Chondrocyte (in vitro differentiated cells): ENCODE data around the gene PCBD1. TPM values are rescaled to one million over a fixed set of nuclear protein-coding genes. Genes with fewer than 3 reads are reported as not detected.
A peak's percentile ranks its signal among the peaks of the same experiment; 100 is the strongest.
"Not testable (repeated sequence)": the region's sequence is repeated elsewhere in the genome, so short reads cannot be mapped to it uniquely, and the experiment has no call there.

Experiments used
- DNase-seq: peaks from one replicate; pipeline ENCODE4 v3.0.0; 2021; ENCODE audit warnings: mixed read lengths, low spot score
- H3K27ac Mint-ChIP-seq: one replicate; pipeline ENCODE4 v1.8.0; 2021; ENCODE audit warnings: mild to moderate bottlenecking, moderate library complexity, mixed read lengths; ENCODE audit not compliant: unreplicated experiment
- H3K27me3 Mint-ChIP-seq: 2 replicates; pipeline ENCODE4 v1.8.0; 2021; ENCODE audit warnings: low read depth, mixed read lengths
- H3K36me3 Mint-ChIP-seq: 2 replicates; pipeline ENCODE4 v1.8.0; 2021; ENCODE audit warnings: low read depth, mixed read lengths
- H3K4me1 Mint-ChIP-seq: 2 replicates; pipeline ENCODE4 v1.8.0; 2021; ENCODE audit warnings: low read depth, mild to moderate bottlenecking, mixed read lengths
- H3K4me3 Mint-ChIP-seq: one replicate; pipeline ENCODE4 v1.8.0; 2021; ENCODE audit warnings: mild to moderate bottlenecking, moderate library complexity, mixed read lengths; ENCODE audit not compliant: unreplicated experiment
- H3K9me3 Mint-ChIP-seq: 2 replicates; pipeline ENCODE4 v1.8.0; 2021; ENCODE audit warnings: low read depth, mixed read lengths
- total RNA-seq: library from RNA; stranded (reverse); gene quantifications from 3 replicates; pipeline ENCODE4 v1.2.1, GENCODE V29; 2021
- TF ChIP-seq, protein P1 (sequence below): fragments of 200-600 bp; sonication (generic); IDR thresholded peaks from 2 replicates; pipeline ENCODE4 v1.5.0; 2021; ENCODE audit warnings: antibody characterized with exemption, mild to moderate bottlenecking, moderate library complexity

The PCBD1 gene
- total RNA-seq, 1 donor from 2014 or later, result 49.3 TPM

DNA sequence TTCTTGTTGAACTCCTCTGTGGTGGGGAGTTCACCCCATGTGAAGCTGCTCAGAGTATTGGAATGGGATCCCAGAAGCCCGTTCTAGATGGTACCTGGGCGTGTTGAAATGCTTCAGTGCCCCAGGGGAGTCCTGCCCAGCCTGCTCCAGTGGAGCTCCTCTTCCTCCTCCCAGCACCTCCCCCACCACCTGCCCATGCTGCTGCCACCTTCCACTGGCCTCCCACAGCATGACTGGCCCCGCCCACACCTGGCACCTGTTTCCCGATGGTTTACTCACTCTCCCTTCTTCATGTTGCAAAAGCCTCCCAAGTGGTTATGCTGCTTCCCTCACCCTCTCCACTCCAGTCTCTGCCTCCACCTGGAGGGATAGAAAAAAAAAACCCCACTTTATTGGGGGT is 32.2 kb upstream of the PCBD1 start:
- Mint-ChIP-seq H3K4me1 (peaks cover 5% of the 10 kb centered on the region), H3K9me3 (no peaks in the 10 kb centered on the region), H3K36me3 (no peaks in the 10 kb centered on the region), H3K4me3 (no peak overlapping the region), H3K27me3 (peaks cover 46% of the 10 kb centered on the region), H3K27ac (no peak overlapping the region)
- TF ChIP-seq, protein P1, sequence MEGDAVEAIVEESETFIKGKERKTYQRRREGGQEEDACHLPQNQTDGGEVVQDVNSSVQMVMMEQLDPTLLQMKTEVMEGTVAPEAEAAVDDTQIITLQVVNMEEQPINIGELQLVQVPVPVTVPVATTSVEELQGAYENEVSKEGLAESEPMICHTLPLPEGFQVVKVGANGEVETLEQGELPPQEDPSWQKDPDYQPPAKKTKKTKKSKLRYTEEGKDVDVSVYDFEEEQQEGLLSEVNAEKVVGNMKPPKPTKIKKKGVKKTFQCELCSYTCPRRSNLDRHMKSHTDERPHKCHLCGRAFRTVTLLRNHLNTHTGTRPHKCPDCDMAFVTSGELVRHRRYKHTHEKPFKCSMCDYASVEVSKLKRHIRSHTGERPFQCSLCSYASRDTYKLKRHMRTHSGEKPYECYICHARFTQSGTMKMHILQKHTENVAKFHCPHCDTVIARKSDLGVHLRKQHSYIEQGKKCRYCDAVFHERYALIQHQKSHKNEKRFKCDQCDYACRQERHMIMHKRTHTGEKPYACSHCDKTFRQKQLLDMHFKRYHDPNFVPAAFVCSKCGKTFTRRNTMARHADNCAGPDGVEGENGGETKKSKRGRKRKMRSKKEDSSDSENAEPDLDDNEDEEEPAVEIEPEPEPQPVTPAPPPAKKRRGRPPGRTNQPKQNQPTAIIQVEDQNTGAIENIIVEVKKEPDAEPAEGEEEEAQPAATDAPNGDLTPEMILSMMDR, result no peak
- DNase-seq, result peak; percentile 63

DNA sequence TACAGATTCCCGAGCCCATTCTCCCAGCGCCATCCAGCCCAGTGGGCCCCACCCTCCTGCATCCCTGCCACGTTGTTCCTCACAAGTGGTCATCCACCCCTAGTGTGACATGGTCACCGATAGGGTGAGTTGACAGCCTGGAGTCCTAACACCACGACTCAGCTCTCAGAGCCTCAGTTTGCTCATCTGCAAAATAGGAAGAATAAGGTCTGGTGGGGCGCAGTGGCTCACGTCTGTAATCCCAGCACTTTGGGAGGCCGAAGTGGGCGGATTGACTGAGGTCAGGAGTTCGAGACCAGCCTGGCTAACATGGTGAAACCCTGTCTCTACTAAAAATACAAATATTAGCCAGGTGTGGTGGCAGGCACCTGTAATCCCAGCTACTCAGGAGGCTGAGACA is 31.5 kb upstream of the PCBD1 start:
- not testable (repeated sequence) for DNase-seq, H3K4me1 Mint-ChIP-seq, H3K4me3 Mint-ChIP-seq, H3K27ac Mint-ChIP-seq, H3K9me3 Mint-ChIP-seq, H3K36me3 Mint-ChIP-seq
- H3K27me3 Mint-ChIP-seq, result peaks cover 45% of the 10 kb centered on the region

DNA sequence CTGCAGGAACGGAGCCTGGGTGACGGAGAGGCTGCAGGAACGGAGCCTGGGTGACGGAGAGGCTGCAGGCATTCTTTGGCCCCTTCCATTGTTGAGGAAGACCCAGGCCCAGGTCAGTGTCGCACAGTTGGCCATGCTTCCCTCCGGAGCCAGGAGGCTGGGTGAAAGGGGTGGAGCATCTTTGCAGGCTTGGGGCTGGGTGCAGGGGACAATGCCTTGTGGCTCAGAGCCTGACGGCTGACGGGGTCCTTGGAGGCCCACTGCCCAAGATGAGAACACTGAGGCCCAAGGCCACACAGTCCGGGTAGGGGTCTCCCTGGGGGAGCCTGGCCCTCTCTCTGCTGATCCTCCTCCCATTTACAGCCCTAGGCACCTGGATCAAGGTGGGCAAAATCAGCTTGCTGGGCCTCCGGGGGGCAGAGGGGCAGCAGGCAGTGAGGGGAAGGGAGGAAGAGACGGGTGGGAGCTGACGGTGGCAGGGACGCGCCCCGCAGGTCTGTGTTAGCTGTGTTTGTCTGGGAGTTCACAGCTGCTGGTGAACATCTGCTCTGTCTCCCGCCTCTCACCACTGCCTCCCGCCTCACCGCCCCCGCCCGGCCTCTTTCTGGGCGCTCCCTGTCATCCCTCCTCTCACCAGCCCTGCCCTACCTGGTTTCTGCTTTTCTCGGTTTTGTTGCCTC is 30.6 kb upstream of the PCBD1 start:
- no peaks in the 10 kb centered on the region for H3K4me1 Mint-ChIP-seq
- peaks cover 47% of the 10 kb centered on the region for H3K27me3 Mint-ChIP-seq
- no peak overlapping the region for H3K4me3 Mint-ChIP-seq
- peak; percentile 59 for DNase-seq
- no peaks in the 10 kb centered on the region for H3K9me3 Mint-ChIP-seq
- TF ChIP-seq, protein P1, result no peak
- no peaks in the 10 kb centered on the region for H3K36me3 Mint-ChIP-seq
- H3K27ac Mint-ChIP-seq, result no peak overlapping the region

DNA sequence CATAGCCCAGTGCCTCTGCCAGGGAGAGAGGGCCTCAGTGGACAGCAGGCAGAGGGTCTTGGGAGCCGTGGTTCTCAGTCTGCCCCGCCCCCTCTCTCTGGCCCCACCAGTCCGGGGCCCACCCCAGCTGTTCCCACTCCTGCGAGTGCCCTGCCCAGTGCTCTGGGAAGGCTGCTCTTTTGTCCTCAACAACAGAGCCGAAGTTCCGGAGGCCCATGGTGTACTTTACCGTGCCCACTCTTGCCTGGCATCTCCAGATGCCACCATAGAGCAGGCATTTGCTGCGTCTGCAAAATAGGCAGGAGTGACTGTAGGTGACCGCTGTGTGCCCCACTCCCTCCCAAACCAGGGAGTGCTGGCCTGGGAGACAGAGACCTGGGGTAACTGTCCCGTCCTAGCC is 29.3 kb upstream of the PCBD1 start:
- Mint-ChIP-seq H3K36me3 (no peaks in the 10 kb centered on the region), H3K9me3 (no peaks in the 10 kb centered on the region), H3K27me3 (peaks cover 50% of the 10 kb centered on the region), H3K4me1 (peaks cover 5% of the 10 kb centered on the region), H3K4me3 (no peak overlapping the region), H3K27ac (no peak overlapping the region)
- peak; percentile 66 for DNase-seq
- TF ChIP-seq, protein P1, result no peak

DNA sequence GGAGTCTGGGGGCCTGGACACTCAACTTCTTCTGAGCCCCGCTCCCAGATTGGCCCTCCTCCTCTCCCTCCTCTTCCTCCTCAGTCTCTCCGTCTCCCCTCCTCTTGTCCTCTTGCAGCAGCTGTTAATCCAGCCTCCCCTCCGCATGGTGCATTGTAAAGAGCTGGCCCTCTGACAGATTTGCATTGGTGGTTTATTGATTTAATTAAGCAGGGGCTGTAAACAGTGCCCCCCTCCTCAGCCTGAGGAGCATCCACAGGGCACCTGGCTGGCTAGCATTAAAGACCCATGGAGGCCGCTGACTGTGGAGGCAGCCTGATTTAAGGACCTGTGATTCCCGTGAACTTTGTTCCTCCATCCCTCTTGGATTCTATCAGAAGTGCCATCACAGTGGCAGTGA is 28.9 kb upstream of the PCBD1 start:
- H3K27ac Mint-ChIP-seq, result no peak overlapping the region
- peaks cover 5% of the 10 kb centered on the region for H3K4me1 Mint-ChIP-seq
- TF ChIP-seq, protein P1, result no peak
- no peak overlapping the region for H3K4me3 Mint-ChIP-seq
- DNase-seq, result peak; percentile 44
- H3K27me3 Mint-ChIP-seq, result peaks cover 48% of the 10 kb centered on the region
- H3K9me3 Mint-ChIP-seq, result no peaks in the 10 kb centered on the region
- H3K36me3 Mint-ChIP-seq, result no peaks in the 10 kb centered on the region

DNA sequence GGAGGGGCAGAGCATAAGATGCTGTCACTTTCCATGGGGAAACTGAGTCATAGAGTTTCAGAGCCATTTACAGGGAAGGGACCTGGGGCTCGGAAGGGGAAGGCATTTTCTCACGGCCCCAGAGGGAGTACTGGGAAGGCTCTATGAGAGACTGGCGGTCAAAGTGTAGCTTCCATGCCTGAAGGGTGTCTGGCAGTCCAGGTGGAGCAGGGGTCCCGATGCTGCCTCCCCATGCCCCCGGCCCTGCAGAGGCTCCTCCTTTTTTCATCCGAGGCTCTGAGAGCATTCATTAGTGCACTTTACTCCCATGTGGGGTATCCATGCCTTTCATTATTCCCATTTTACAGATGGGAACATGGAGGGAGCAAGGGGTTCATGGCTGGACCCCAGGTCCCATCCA is 27.9 kb upstream of the PCBD1 start:
- H3K36me3 Mint-ChIP-seq, result no peaks in the 10 kb centered on the region
- H3K9me3 Mint-ChIP-seq, result no peaks in the 10 kb centered on the region
- peak; percentile 57 for DNase-seq
- peaks cover 44% of the 10 kb centered on the region for H3K27me3 Mint-ChIP-seq
- H3K4me1 Mint-ChIP-seq, result peaks cover 5% of the 10 kb centered on the region
- no peak overlapping the region for H3K27ac Mint-ChIP-seq
- TF ChIP-seq, protein P1, result no peak
- H3K4me3 Mint-ChIP-seq, result no peak overlapping the region
